Muscle layer of duodenum (tissue), 2 donors: ENCODE data around the gene KISS1.
A peak's percentile ranks its signal among the peaks of the same experiment; 100 is the strongest.

Experiments
- H3K27ac ChIP-seq: one replicate; pipeline ENCODE4 v1.7.0; 2013; ENCODE audit warnings: mild to moderate bottlenecking, low read length
- H3K27me3 ChIP-seq: one replicate; pipeline ENCODE4 v1.7.0; 2013; ENCODE audit warnings: low read depth, mild to moderate bottlenecking, control low read depth, low read length
- H3K36me3 ChIP-seq, 2 donors: one replicate each; pipeline ENCODE4 v1.7.0; 2013; ENCODE audit warnings: low read length in 2 of 2, control low read depth in 1 of 2, mild to moderate bottlenecking in 1 of 2; ENCODE audit not compliant: insufficient read depth in 2 of 2, control insufficient read depth in 1 of 2
- H3K4me1 ChIP-seq, 2 donors: one replicate each; pipeline ENCODE4 v1.7.0; 2013; ENCODE audit warnings: low read length in 2 of 2, mild to moderate bottlenecking in 2 of 2, control low read depth in 1 of 2, moderate library complexity in 1 of 2; ENCODE audit not compliant: insufficient read depth in 2 of 2, control insufficient read depth in 1 of 2
- H3K4me3 ChIP-seq, 2 donors: one replicate each; pipeline ENCODE4 v1.7.0; 2013; ENCODE audit warnings: low read length in 2 of 2, low read depth in 1 of 2, mild to moderate bottlenecking in 1 of 2
- H3K9me3 ChIP-seq, 2 donors: one replicate each; pipeline ENCODE4 v1.7.0; 2013; ENCODE audit warnings: low read length in 2 of 2, control low read depth in 1 of 2, mild to moderate bottlenecking in 1 of 2; ENCODE audit not compliant: control insufficient read depth in 1 of 2
- donor health status: healthy.

KISS1 gene

GRCh38 chr1:204217648-204218000 is 21.3 kb upstream of the KISS1 start:
- Histone ChIP-seq H3K36me3 (peaks cover 0 to 5% of the 10 kb centered on the region in 2 donors), H3K27ac (no peak overlapping the region), H3K27me3 (peaks cover 3% of the 10 kb centered on the region), H3K4me1 (peaks cover 0 to 9% of the 10 kb centered on the region in 2 donors), H3K9me3 (no peaks in the 10 kb centered on the region), H3K4me3 (no peak overlapping the region)

- Histone ChIP-seq H3K4me3 (no peak overlapping the region), H3K4me1 (peaks cover 0 to 9% of the 10 kb centered on the region in 2 donors), H3K36me3 (peaks cover 0 to 2% of the 10 kb centered on the region in 2 donors), H3K27me3 (peaks cover 3% of the 10 kb centered on the region), H3K9me3 (no peaks in the 10 kb centered on the region), H3K27ac (no peak overlapping the region)
These were observed 20.8 kb upstream of the KISS1 start for GRCh38 chr1:204216880-204217647.

- Histone ChIP-seq H3K4me1 (peaks cover 0 to 9% of the 10 kb centered on the region in 2 donors), H3K27ac (no peak overlapping the region), H3K27me3 (peaks cover 3% of the 10 kb centered on the region), H3K4me3 (no peak overlapping the region), H3K9me3 (no peaks in the 10 kb centered on the region), H3K36me3 (no peaks in the 10 kb centered on the region)
These were observed 19.9 kb upstream of the KISS1 start for GRCh38 chr1:204216236-204216635.

DNA sequence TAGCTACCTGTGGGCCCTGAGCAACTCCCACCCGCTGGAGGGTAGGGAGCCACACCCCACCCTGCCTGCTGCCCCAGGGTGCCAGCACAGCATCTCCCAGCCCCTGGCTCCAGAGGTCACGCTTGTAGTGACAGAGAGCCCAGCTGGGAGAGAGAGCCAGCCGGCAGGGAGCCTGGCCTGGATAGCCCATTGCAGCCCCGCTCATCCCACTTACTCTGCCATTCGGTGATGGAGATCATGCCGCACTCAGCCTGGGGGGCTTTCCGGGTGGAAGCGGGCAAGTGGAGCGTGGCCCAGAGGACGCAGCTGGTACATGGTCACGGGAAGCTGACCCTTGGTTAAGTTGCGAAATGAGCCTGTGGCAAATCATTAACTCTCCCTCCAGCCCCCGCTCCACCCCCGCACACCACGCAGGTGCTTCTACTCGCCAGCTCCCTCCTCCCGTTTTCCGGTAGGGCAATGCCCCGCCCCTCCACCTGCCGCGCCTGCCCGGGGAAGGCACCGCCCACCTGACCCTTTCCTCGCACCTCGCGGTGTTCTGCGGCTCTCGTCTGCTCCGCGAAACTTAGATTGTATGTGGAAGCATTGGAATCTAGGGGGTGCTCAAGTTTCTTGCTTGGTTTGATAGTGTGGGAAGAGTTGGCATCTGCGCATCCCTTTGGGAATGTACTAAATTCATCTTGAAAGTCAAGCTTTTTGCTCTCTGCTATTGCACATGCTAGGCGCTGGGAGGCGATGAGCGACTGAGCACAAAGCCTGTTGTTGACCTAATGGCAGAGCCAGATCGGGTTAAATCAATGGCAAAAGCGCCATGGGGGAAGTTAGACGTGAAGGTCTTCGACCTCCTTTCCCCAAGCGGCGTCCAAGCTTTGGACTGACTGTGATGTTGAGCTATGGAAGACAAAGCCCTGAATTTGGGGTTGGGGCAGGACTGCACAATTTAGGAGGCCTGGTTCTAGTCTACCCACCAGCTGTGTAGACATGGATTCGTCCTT is 17.7 kb upstream of the KISS1 start, which contains the start of gene GOLT1A:
GOLT1A (minus strand) TSS at position 321 of the 995 bp plus-strand sequence; CDS start at position 239, 82 bp downstream.
- Histone ChIP-seq H3K27ac (no peak within 1 kb of the TSS), H3K36me3 (no peaks in the 10 kb centered on the region), H3K27me3 (peaks cover 3% of the 10 kb centered on the region), H3K4me1 (peaks cover 0 to 9% of the 10 kb centered on the region in 2 donors), H3K9me3 (no peaks in the 10 kb centered on the region), H3K4me3 (peak within 1 kb of the TSS; percentile 34 to 53)

DNA sequence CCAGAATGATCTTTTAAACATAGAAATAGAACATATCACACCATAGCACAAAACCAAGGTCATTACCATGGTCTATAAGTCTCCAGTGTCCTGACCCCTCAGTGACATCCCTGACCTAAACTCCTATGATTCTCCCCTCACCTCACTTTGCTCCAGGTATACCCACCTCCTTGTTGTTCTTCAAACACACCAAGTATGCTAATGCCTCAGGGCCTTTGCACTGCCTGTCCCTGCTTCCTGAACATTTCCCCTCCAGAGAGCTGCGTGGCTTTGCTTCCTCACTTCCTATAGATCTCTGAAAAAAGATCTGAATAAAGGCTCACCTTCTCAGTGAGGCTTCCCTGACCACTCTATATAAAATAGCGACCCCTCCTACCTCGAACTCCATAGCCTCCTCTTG is 16.4 kb upstream of the KISS1 start:
- no peak overlapping the region for H3K27ac ChIP-seq
- H3K27me3 ChIP-seq, result peaks cover 3% of the 10 kb centered on the region
- no peaks in the 10 kb centered on the region for H3K9me3 ChIP-seq
- H3K4me3 ChIP-seq, result no peak overlapping the region
- H3K36me3 ChIP-seq, result no peaks in the 10 kb centered on the region
- H3K4me1 ChIP-seq, result peaks cover 0 to 9% of the 10 kb centered on the region in 2 donors

GRCh38 chr1:204211046-204211445 is 14.8 kb upstream of the KISS1 start:
- Histone ChIP-seq H3K4me1 (peaks cover 0 to 9% of the 10 kb centered on the region in 2 donors), H3K4me3 (no peak overlapping the region), H3K36me3 (no peaks in the 10 kb centered on the region), H3K27me3 (peaks cover 3% of the 10 kb centered on the region), H3K9me3 (no peaks in the 10 kb centered on the region), H3K27ac (no peak overlapping the region)

GRCh38 chr1:204207136-204207616 is 10.9 kb upstream of the KISS1 start:
- no peak overlapping the region for H3K4me3 ChIP-seq

GRCh38 chr1:204206121-204206520 is 9.8 kb upstream of the KISS1 start:
- Histone ChIP-seq H3K9me3 (no peaks in the 10 kb centered on the region), H3K27me3 (peaks cover 3% of the 10 kb centered on the region), H3K4me3 (no peak overlapping the region), H3K36me3 (no peaks in the 10 kb centered on the region), H3K4me1 (no peaks in the 10 kb centered on the region), H3K27ac (no peak overlapping the region)

More at GRCh38 chr1:204207136-204207616, 10.9 kb upstream of the KISS1 start:
- Histone ChIP-seq H3K36me3 (no peaks in the 10 kb centered on the region), H3K4me1 (no peaks in the 10 kb centered on the region), H3K27me3 (peaks cover 3% of the 10 kb centered on the region), H3K27ac (no peak overlapping the region), H3K9me3 (no peaks in the 10 kb centered on the region)

DNA sequence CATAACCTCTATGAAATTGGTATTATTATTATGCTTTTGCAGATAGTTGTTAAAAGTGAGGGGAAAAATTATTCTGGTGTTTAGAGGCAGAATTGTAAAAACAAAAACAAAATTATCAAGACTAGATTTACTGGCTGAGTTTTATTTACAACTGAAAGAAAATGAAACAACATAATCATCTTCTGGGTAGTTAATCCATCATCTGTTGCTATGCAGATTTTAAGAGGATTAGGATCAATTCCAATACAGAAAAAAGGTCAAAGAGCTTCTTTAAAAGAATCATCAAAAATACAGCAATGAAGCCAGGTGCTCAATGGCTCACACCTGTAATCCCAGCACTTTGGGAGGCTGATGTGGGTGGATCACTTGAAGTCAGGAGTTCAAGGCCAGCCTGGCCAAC is 9.2 kb upstream of the KISS1 start:
- no peak overlapping the region for H3K27ac ChIP-seq
- H3K9me3 ChIP-seq, result no peaks in the 10 kb centered on the region
- no peaks in the 10 kb centered on the region for H3K4me1 ChIP-seq
- H3K36me3 ChIP-seq, result no peaks in the 10 kb centered on the region
- H3K4me3 ChIP-seq, result no peak overlapping the region
- peaks cover 3% of the 10 kb centered on the region for H3K27me3 ChIP-seq

DNA sequence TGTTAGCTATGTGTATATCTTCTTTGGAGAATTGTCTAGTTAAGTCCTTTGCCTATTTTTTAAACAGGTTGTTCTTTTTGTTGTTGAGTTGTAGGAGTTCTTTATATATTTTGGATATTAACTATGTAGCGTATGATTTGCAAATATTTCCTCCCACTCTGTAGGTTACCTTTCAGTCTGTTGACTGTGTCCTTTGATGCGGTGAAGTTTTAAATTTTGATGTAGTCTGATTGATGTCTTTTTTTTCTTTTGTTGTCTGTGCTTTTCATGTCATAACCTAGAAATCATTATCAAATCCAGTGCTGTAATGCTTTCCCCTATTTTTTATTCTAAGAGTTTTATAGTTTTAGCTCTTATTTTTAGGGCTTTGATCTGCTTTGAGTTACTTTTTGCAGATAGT is 8.7 kb upstream of the KISS1 start:
- H3K4me1 ChIP-seq, result no peaks in the 10 kb centered on the region

DNA sequence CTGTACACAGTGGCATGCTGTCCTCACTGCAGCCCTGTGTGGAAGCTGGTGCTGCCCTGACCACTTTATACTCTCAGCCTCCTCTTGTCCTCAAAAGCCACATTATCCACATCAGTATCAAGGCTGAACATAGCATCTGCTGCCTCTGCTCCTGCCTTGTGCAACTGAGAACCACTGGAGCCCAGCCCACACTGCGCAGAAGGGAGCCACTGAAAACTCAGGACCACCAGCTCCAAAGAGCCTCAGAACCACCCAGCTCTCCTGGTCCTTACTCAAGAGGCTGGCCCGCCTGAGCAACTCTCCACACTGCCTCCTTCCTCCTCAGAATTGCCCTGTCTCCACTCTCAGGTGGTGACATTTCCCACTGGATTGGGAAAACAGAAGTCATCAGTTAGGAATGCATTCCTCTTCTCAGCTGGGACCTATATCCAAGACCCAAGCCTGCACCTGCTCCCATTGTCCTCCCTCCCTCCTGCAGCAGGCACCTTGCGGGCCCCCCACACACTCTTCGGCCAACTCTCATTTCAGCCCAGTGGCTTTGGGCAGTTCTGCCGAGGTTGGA is 7.0 kb upstream of the KISS1 start:
- no peaks in the 10 kb centered on the region for H3K36me3 ChIP-seq
- no peaks in the 10 kb centered on the region for H3K9me3 ChIP-seq
- peaks cover 3% of the 10 kb centered on the region for H3K27me3 ChIP-seq
- H3K27ac ChIP-seq, result no peak overlapping the region
- H3K4me3 ChIP-seq, result no peak overlapping the region
- no peaks in the 10 kb centered on the region for H3K4me1 ChIP-seq

More for the DNA sequence above, 8.7 kb upstream of the KISS1 start:
- no peaks in the 10 kb centered on the region for H3K36me3 ChIP-seq
- no peak overlapping the region for H3K4me3 ChIP-seq
- H3K27me3 ChIP-seq, result peaks cover 3% of the 10 kb centered on the region
- no peak overlapping the region for H3K27ac ChIP-seq
- no peaks in the 10 kb centered on the region for H3K9me3 ChIP-seq
